Uterus (tissue), 4 donors: ENCODE data around the gene PLIN4. TPM values are rescaled to one million over a fixed set of nuclear protein-coding genes. Genes with fewer than 3 reads are reported as not detected.
"Not testable (repeated sequence)": the region's sequence is repeated elsewhere in the genome, so short reads cannot be mapped to it uniquely, and the experiment has no call there.

Experiments
- DNase-seq, 2 donors: peaks; one replicate each; pipeline ENCODE4 v3.0.0-alpha.2; 2019 to 2020
- H3K27ac ChIP-seq, 2 donors: fragments of 200-600 bp; sonication (generic); 1 replicate in 1 of 2; 2 replicates in 1 of 2; pipeline ENCODE4 v1.5.1; 2016 to 2018
- H3K27me3 ChIP-seq, 2 donors: fragments of 200-600 bp; sonication (generic); one replicate each; pipeline ENCODE4 v1.5.1; 2018 to 2019; ENCODE audit warnings: control low read depth in 1 of 2
- H3K36me3 ChIP-seq, 2 donors: fragments of 200-600 bp; sonication (generic); one replicate each; pipeline ENCODE4 v1.5.1; 2019; ENCODE audit warnings: control low read depth in 1 of 2
- H3K4me1 ChIP-seq, 2 donors: fragments of 200-600 bp; sonication (generic); one replicate each; pipeline ENCODE4 v1.5.1; 2018 to 2019; ENCODE audit warnings: control low read depth in 1 of 2
- H3K4me3 ChIP-seq, 2 donors: fragments of 200-600 bp; sonication (generic); 1 replicate in 1 of 2; 2 replicates in 1 of 2; pipeline ENCODE4 v1.5.1; 2018 to 2019; ENCODE audit warnings: mild to moderate bottlenecking in 1 of 2
- H3K9me3 ChIP-seq, 2 donors: fragments of 200-600 bp; sonication (generic); one replicate each; pipeline ENCODE4 v1.5.1; 2019; ENCODE audit warnings: control low read depth in 1 of 2
- POLR2A ChIP-seq, 2 donors: fragments of 450-650 bp; IDR thresholded peaks; one replicate each; pipeline ENCODE4 v1.6.1; 2016; ENCODE audit warnings: antibody characterized with exemption in 2 of 2, mild to moderate bottlenecking in 1 of 2, moderate library complexity in 1 of 2
- intact Hi-C: fragments of 100-400 bp; cut with DNase I; formaldehyde crosslinking; loops from one replicate; pipeline ENCODE4 v1.15.1; 2023; ENCODE audit warnings: low total_unique reads
- total RNA-seq, 4 donors: library from RNA; depleted of rRNA in 3 of 4; stranded (reverse); fragments of >200 nt in 3 of 4; gene quantifications; one replicate each; pipeline versions ENCODE4 v1.1.0 to v1.2.4, GENCODE V29; 2014 to 2023
- TF ChIP-seq, protein P1 (sequence below), 4 experiments: fragments of 200-600 bp in 2 of 4; fragments of 450-650 bp in 2 of 4; sonication (generic) in 2 of 4; IDR thresholded peaks; one replicate each; pipeline ENCODE4 v1.5.1; 2016 to 2019; ENCODE audit warnings: antibody characterized with exemption in 4 of 4, mild to moderate bottlenecking in 2 of 4, moderate library complexity in 1 of 4
- donor health status: DM: yes; HTN: yes; CAD: no.

PLIN4 gene
- total RNA-seq, 4 donors from 2014 or later, result 7.9 to 78.3 (median 16.2) TPM

DNA sequence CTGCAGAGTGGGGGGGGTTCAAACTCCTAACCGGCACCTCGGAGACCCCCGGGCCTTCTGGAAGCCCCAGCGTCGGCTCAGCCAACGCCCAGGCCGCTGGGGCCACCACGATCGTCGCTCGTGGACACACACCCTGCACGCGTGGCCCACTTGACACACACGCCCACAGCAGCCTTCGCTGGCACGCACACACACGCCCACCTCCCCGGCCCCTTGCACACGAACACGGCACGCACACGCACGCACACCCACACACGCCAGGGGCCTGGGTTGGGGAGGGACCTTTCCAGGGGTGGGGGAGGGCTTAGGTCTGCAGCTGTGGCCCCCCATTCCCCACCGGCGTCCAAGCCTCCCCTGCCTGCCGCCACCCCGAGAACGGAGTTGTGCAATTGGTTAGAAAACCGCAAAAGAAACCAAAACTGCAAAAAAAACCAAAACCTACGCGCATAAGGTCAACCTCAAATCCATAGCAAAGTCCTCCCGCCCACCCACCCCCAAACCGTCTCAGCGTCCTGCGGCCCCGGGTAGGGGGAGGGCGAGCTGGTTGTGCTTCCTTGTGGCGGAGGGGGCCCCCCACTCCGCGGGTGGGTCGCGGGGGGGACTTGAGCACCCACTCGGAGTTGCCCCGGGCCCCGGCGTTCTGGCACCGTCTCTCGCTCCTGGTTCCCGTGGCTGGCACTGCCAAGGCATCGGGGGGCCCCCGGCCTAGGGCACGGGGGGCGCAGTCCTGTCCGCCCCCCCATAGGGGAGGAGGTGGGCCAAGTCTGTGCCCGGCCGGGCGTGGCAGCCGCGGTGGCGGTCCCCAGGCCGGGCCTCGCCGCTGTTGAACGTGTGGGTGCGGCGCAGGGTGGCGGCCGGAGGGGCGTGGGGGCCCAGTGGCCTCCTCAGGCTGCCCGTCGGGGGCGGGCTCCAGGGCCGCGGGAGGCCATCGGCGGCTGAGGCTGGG lies 24.9 kb upstream of the PLIN4 start:
- TF ChIP-seq POLR2A (IDR thresholded peaks at IDR 0.05), result no peak
- TF ChIP-seq, protein P1, sequence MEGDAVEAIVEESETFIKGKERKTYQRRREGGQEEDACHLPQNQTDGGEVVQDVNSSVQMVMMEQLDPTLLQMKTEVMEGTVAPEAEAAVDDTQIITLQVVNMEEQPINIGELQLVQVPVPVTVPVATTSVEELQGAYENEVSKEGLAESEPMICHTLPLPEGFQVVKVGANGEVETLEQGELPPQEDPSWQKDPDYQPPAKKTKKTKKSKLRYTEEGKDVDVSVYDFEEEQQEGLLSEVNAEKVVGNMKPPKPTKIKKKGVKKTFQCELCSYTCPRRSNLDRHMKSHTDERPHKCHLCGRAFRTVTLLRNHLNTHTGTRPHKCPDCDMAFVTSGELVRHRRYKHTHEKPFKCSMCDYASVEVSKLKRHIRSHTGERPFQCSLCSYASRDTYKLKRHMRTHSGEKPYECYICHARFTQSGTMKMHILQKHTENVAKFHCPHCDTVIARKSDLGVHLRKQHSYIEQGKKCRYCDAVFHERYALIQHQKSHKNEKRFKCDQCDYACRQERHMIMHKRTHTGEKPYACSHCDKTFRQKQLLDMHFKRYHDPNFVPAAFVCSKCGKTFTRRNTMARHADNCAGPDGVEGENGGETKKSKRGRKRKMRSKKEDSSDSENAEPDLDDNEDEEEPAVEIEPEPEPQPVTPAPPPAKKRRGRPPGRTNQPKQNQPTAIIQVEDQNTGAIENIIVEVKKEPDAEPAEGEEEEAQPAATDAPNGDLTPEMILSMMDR (IDR thresholded peaks at IDR 0.05), result no peak
- DNase-seq, result no peak
- Histone ChIP-seq H3K4me1 (no peaks in the 10 kb centered on the region), H3K9me3 (no peaks in the 10 kb centered on the region), H3K4me3 (no peak overlapping the region), H3K27ac (no peak overlapping the region), H3K36me3 (no peaks in the 10 kb centered on the region), H3K27me3 (no peaks in the 10 kb centered on the region)
- intact Hi-C loops, result no loop called here

DNA sequence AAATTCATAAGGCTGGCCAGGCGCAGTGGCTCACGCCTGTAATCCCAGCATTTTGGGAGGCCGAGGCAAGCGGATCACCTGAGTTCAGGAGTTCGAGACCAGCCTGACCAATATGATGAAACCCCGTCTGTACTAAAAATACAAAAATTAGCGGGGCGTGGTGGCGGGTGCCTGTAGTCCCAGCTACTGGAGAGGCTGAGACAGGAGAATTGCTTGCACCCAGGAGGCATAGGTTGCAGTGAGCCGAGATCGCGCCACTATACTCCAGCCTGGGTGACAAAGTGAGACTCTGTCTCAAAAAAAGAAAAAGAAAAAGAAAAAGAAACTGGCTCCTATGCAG lies 23.5 kb upstream of the PLIN4 start:
- DNase-seq, H3K27me3 ChIP-seq, H3K36me3 ChIP-seq, H3K4me3 ChIP-seq, H3K27ac ChIP-seq, H3K9me3 ChIP-seq, H3K4me1 ChIP-seq, intact Hi-C loops: not testable (repeated sequence)

DNA sequence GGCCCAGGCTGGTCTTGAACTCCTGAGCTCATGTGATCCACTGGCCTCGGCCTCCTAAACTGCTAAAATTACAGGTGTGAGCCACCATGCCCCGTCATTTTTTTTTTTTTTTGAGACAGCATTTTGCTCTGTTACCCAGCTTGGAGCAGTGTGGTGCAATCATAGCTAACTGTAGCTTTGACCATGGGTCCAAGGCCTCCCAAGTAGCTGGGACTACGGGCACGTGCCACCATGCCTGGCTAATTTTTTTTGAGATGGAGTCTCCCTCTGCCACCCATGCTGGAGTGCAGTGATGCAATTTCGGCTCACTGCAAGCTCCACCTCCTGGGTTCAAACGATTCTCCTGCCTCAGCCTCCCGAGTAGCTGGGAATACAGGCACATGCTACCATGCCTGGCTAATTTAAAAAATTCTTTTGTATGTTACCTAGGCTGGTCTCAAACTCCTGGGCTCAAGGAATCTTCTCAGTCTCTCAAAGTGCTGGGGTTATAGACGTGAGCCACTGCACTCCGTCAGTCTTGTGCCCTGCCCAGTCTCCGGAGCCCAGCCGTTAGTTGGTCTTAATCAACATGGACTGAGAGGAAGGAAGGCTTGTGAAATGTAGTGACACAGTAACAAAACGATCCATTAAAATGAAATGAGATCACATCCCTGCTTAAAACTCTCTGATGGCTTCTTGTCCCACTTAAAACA lies 23.0 kb upstream of the PLIN4 start:
- Histone ChIP-seq H3K4me1 (no peaks in the 10 kb centered on the region), H3K4me3 (no peak overlapping the region), H3K9me3 (no peaks in the 10 kb centered on the region), H3K27ac (no peak overlapping the region), H3K27me3 (no peaks in the 10 kb centered on the region), H3K36me3 (no peaks in the 10 kb centered on the region)
- TF ChIP-seq, protein P1 (IDR thresholded peaks at IDR 0.05), result no peak
- TF ChIP-seq POLR2A (IDR thresholded peaks at IDR 0.05), result no peak
- no peak for DNase-seq
- intact Hi-C loops, result no loop called here

DNA sequence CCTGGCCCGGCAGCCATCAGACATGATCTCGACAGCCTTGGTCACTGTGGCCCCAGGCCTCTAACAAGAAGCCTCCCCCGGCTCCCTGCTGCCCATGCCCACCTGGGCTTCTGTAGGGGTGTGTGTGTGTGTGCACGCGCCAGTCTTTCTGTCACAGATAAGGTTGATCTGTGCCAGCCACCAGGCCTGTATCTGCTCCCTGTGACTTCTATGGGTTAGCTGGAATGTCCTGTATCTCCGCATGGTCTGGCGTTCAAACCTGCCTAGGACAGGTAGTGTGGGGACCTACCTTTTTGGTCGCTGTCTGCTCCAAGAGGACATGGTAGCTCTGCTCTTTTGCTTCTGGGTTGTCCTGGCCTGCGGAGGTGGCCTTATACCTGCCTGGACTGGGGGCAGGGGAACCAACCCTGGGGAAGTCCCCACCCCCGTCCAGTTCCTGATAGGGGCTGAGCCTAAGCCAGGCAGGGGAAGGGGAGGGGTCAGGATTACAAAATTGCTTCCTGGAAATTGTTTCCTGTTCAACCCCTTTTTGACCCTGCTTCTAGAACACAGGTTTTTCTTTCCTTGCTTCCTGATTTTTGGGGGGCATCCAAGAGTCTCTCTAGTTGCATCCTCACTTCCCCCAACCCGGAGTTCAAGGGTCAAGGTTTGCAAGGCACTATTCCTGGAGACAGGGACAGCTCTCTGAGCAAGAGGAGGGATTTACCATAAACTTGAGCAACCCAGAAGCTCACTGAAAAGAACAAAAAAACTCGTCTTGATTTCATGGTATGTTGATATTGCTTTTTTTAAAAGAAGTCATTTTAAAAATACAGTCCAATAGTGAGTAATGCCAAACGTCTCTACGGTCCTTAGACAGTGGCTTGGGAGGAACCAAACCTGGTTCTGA lies 21.7 kb upstream of the PLIN4 start, which contains the start of gene LRG1:
Gene LRG1 (minus strand): TSS at position 344 of the 889 bp plus-strand sequence. CDS start 23 bp downstream, at position 321.
- no peaks in the 10 kb centered on the region for H3K36me3 ChIP-seq
- no peak within 1 kb of the TSS for H3K4me3 ChIP-seq
- no peaks in the 10 kb centered on the region for H3K27me3 ChIP-seq
- H3K9me3 ChIP-seq, result no peaks in the 10 kb centered on the region
- no peak within 1 kb of the TSS for H3K27ac ChIP-seq
- DNase-seq, result peak in 1 of 2 donors; percentile 50
- H3K4me1 ChIP-seq, result no peaks in the 10 kb centered on the region
- peak in 1 of 2 donors; percentile 39 for TF ChIP-seq POLR2A (IDR thresholded peaks at IDR 0.05)
- TF ChIP-seq, protein P1 (IDR thresholded peaks at IDR 0.05), result no peak
- intact Hi-C loops, result no loop called here

DNA sequence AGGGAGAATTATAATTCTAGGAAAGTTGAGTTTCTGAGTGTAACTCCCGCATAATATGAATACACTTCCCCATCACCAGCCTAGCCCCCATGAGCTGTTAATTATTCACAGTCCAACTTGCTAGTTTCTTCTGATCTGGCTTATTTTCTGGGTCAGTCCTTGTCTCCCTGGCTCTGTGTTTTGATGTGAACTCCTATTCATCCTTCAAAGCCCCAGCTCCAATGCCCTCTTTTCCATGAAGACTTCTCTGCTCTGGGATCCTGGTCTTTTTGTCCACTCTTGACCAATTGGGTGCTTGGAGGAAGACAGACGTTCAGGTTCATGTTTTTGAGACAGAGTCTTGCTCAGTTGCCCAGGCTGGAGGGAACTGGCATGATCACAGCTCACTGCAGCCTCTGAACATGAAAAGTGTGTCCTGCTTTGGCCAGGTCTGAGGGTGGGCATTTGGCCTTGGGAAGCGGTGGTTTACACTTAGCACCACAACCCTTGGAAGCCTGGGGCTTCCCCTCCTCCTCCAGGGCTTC lies 20.9 kb upstream of the PLIN4 start:
- intact Hi-C loops, result no loop called here
- Histone ChIP-seq H3K27ac (no peak overlapping the region), H3K4me3 (no peak overlapping the region), H3K27me3 (no peaks in the 10 kb centered on the region), H3K4me1 (no peaks in the 10 kb centered on the region), H3K36me3 (no peaks in the 10 kb centered on the region), H3K9me3 (no peaks in the 10 kb centered on the region)
- TF ChIP-seq, protein P1 (IDR thresholded peaks at IDR 0.05), result no peak
- TF ChIP-seq POLR2A (IDR thresholded peaks at IDR 0.05), result no peak
- no peak for DNase-seq
